HG03469 (cell line): ENCODE measurements around the gene PSORS1C2.

Source experiments
- ATAC-seq: cut with Tn5 transposase; IDR thresholded peaks from one replicate; pipeline ENCODE4 v1.9.1; 2021; ENCODE audit warnings: mild to moderate bottlenecking, moderate library complexity, moderate number of reproducible peaks; ENCODE audit not compliant: unreplicated experiment

Gene PSORS1C2

DNA sequence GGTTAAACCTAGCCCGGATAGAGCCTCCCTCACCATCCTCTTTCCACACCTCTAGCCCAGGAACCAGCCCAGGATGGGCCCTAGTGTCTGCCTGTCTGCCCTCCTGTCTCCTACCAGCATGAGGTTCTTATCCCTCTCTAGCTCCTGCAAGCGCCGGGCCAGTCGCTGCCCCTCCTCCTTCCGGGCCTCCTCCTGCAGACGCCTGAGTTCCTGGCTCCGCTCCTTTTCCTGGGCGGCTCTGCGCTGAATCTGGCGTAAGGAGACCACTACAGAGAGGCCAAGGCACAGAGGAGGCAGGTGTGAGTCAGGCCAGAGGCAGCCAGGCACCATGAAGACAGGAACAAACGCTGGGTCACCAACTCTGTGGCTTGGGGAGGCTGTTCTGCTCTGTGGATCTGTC lies 4.3 kb upstream of the PSORS1C2 start:
- no peak for ATAC-seq

DNA sequence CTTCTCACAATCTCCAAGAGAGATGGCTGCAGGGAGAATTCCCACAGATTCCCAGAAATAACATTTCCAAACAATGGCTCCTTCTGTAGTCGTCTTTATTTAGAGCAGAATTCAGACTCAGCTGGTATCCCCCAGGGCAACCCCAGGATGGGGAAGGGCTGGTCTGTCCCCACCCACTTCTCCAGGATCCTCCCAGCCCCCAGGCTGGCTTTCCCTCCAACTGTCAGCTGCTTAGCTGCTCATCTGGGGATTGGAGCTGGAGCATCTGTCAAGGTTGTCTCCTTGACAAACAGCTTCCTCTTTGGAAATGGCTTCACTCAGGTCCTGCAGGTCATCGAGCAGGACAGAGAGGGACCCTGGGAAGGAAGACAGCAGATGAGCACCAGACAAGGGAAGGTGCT lies 3.5 kb upstream of the PSORS1C2 start:
- no peak for ATAC-seq

DNA sequence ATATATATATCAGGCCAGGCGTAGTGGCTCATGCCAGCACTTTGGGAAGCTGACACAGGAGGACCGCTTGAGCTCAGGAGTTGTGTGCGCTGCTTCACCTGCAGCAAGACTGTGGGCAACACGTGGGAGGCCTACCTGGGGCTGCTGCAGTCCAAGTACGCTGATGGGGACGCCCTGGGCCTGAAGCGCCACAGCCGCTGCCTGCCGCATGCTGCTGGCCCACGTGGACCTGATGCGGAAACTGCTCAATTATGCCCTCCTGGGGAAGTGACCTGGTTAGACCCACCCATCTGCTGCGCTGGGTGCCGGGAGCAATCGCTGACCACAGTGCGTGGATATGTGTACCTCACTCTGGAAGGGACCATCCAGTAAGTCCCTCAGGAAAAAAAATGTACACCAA lies 1.8 kb upstream of the PSORS1C2 start:
- no peak for ATAC-seq

DNA sequence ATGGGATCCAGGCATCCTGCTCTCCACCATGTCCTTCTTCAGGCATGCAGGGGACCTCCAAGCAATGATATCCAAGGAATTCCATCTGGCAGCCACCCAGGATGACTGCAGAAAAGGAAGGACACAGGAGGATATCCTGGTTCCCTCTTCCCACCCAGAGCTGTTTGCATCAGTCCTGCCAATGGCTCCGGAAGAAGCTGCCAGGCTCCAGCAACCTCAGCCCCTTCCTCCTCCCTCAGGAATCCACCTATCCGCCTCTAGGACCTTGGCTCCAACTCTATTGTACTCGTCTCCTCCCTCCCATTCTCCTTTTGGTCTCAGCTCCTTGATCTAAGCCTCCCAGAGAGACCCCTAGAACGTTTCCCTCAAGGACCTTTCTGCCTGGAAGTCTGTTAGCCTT lies 733 bp upstream of the PSORS1C2 start:
- no peak for ATAC-seq

DNA sequence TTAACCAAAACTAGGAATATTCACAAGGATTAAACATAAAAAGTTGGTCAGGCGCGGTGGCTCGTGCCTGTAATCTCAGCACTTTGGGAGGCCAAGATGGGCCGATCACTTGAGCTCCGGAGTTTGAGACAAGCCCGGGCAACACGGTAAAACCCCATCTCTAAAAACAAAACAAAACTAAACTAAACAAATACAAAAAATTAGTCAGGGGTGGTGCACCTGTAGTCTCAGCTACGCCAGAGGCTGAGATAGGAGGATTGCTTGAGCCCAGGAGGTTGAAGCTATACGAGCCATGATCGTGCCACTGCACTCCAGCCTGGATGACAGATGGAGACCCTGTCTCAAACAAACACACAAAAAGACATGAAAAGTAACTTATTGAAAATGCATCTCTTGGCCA lies 3.2 kb downstream of the PSORS1C2 start:
- ATAC-seq = no peak

DNA sequence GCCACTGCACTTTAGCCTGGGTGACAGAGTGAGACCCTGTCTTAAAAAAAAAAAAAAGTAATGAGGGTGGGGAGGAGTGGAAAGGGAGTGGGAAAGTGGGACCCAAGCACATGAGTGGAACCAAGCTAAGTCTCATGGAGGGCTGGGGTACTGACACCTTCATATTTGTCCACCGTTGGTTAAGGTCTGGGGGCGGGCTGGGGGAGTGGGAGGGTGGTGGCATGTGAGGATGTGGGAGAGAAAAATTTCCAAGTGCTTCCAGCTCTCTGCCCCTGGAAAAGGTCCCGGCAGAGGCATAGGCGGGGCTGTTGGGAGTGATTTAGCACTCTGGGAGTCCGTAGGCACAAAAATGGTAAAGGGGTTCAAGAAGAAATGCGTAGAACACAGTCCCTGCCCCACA lies 6.1 kb downstream of the PSORS1C2 start:
- ATAC-seq = no peak

DNA sequence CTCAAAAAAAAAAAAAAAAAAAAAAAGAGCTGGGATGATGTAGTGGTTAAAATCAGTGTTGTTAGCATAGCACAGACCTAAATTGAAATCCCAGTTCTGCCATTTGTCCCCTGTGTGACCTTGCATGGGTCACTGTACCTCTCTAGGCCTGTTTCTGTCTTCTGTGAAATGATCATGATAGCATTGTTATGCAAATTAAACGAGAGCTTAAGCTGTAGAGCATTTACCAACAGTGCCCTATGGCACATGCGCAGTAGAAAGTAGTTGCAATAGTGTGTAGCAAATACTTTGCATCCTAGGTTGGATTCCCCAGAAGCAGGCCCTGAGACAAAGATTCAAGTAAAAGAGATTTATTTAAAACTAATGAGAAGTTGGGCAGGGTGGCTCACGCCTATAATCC lies 7.3 kb downstream of the PSORS1C2 start:
- ATAC-seq = no peak

DNA sequence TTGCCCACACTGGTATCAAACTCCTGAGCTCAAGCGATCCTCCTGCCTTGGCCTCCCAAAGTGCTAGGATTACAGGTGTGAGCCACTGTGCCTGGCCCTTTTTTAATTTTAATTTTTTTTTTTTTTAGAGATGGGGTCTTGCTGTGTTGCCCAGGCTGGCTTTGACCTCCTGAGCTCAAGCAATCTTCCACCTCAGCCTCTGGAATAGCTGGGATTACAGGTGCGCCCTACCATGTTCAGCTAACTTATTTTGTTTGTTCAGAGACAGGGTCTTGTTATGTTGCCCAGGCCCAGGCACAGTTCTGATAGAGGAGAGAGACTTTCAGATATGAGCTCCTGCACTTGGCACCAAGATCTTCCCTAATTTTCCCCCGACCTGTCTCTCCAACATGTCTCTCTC lies 8.1 kb downstream of the PSORS1C2 start:
- ATAC-seq = no peak

DNA sequence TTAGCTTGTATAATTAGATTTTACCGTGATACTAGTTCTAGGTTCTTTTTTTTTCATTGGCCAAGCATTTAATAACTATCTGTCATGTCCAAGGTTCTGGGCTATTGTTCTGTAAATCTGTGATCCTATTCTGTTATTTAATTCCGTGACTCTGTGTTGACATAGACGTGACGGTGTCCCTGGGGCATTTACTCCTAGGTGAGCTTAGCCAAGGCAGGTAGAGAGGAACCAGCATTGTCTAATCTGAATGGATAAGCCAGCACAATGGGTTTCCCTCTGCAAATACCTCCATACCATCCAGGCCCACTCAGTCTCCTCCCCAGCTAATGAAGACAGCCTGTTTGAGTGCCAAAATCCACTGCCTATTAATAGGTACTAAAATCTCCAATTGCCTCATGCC lies 9.7 kb downstream of the PSORS1C2 start:
- ATAC-seq = no peak

DNA sequence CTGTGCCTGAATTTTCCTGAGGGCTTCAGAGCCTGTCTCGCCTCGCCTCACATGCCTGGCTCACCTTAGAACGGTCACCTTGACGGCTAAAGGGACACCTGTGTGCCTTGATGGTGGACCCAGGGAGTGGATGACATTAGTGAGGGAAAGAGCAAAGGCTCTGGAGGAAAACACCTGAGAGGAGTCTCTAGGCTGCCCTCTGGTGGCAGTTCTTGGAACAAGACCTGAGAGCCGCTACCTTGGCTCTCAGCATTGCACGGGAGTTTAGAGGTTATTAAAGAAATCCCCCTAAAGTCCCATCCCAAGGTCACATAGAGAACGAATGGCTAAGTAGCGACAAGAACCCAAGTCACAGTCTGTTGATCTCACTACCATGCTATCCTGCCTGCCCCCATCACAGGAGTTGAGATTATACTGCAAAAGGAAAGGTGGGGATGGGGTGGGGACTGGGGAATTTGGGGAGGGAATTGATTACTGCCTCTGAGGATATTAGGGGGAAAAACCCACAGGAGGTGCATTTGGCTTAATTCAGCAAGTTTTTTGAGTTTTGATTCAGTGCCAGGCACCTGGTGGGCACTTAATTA lies 10.7 kb downstream of the PSORS1C2 start:
- ATAC-seq = no peak

DNA sequence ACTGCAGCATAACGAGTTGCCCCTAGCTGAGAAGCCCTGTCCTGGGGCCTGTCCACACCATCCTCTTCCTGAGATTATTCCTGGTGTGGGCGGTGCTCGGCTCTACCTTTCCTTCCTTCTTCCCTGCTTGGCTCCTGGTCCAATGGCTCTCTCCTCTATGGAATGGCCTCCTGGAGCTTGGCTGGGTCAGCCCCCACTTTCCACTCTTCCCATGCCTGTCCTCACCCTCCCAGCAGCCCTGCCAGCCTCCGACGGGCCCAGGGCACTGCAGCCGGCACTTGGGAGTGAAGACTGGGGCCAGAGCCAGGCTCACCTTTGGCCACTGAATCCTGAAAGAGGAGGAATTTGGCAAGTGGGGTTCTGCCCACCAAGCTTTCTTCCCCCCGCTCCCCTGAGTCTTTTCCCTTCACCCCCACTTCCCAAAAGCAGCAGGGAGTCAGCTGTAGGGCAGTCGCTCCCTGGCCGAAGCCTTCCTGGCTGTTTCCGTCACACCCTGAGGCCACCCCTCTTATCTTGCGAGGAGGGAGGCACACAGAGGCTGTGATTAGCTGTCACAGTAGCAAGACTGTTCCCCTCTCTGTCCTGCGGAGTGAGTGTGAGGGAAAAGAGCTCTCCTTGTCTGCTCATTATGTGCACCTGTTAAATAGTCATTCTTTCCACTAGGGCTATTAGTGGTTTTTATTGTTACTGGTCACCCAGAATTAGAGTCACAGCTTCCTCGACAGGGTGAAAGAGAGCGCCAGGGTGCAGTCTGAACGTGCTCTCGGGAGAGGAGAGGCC lies 12.3 kb downstream of the PSORS1C2 start:
- ATAC-seq = no peak

DNA sequence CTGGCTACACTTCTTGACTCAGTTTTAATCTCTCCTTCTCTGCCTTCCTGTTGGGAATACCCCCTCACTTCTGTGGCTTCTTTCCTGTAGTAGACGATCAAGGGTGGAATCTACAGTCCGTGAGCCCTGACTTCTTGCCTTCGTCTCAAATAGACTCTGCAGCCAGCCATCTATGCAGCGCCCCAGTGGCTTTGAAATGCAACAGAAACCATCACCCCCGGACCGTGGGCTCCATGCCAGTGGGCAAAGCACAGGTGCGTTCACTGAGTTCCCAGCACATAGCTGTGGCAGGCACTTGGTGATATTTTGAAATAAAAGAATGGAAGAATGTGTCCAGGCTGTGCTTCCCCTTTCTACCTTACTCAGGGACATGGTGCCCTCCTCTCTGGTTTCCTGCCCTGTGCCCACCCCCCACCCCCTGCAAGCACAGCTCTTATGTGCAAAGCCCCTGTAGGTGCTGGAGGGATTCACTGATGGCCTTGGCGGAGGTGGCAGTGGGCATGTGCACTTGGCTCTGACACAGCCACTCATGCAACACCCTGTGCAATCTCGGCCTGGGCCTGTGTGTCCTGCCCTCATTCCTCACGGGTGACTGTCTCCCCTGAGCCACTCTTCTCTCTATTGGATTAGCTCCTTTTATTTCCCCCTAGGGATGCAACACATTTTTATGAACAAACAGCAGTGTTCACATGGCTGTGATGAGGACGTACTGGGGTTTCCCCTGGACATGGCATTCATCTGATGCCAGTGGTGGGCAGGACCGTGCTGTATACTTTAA lies 13.1 kb downstream of the PSORS1C2 start:
- no peak for ATAC-seq

DNA sequence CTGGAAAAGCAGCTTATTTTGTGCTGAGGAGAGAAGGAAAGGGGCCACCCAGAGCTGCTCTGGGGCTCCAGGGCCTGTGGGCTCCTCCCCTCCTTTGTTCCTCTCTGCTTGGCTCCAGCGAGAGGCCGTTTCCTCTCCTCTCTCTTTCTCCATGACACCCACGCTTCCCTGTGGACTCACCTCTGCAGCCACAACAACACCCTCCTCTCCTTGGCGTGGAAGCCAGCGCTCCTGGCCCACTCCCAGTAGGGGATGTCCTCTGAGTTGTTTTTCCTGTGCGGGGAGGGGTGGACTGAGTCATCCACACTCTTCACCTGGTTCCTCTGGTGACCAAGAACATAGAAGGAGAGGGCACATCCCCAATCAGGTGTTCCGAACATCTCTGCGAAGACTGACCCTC lies 13.7 kb downstream of the PSORS1C2 start:
- ATAC-seq = no peak

DNA sequence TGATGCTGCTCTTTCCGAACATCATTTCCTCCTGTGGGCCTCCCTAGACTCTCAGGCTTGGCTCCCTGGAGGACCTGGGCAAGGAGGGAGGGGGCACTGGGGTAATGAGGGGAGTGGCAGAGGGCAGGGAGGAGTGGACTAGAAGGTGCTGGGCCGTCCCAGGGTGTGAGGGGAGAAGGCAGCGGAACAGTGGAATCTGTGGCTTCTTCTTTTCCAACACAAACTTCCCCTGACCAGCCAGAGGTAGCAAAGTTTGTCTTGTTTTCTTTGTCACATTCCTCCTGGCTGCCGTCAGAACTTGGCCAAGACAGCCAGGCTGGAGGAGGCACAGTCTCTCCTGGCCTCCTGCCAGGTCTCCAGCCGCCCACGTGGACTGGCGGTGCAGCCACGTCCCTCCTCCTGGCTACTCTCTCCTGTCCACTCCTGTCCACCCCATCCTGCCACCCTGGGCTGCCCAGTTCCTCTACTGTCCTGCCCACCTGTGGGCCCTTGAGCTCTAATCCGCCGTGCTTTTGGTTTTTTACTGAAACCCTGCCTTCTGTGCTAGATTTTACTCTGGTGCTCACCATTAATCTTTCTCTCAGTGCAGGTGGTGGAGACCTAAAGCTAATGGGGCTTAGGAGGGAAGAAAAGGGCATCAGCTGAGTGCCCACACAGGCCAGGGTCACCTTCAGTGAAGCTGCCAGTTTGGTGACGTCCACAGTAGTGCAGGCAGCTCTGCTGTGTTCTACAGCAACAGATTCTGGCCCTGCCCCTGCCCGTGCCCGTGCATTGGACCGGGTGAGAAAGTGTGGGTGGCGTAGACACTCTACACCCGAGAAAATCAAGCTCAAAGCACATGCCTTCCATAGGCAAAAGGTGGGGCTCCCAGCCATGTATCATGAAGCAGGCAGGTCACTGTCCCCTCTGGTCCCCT lies 15.8 kb downstream of the PSORS1C2 start:
- no peak for ATAC-seq

DNA sequence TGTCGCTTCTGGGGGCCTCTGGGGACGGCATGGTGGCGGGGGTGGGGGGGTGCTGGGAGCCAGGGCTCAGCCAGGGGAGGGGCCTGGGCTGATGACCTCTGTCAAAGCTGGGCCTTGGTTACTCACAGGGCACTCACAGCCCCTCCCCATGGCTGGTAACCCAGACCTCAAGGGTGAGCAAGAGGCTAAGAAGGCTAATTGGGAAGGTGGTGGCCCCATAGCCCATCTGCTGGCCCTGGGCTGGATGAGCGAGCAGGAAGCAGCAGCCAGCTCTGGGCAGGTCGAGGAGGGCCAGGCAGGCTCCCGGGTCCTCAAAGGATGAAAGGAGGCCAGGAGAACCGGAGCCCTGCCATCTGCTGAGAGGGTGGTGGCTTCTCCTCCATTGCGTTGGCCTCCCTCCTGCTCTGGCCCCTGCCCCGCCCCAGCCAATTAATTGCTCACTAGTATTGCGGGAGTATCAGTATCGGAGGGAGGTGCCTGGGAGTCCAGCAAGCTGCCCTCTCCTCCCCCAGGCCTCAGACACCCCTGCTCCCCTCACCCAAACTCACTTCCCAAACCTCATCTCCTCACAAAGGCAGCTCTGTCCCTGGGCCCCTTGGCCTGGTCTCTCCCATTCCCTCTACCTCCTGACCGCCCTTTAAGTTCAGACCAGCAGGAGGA lies 17.6 kb downstream of the PSORS1C2 start:
- no peak for ATAC-seq

DNA sequence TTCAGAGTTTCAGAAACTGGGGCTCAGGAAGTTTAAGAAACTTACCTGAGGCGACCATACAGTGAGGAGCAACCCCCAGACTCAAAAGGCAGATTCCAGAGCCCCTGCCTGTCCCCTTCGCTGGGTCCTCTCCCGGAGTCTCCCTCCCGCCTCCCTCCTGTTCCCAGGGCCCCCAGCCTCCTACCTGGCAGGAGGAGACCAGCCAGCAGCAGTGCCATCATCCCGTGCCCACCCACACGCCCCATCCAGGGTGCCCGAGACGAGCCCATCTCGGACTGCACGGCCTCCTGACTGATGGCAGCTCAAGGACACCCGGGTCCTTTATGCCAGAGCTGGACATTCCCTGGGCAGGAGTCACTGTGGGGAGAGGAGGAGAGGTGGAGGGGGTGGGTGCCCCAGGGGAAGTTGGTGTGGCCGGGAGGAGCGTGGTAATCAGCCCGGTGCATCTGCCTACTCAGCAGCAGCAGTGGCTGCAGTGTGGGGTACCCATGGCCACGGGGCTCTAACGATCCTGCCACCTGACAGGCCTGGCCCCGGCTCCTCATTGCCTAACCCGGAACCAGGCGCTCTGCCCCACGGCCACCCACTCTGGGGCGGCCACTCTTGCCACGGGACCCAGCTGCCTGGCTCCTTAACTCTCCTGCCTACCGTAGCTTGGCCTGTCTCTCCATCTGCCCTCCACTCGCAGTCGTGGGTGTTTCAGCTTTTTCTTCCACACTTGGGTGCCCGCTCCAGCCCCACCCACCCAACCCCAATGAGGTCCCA lies 18.5 kb downstream of the PSORS1C2 start, which contains the start of gene CDSN:
TSS of gene CDSN (minus strand) at position 296 of the 765 bp plus-strand sequence. CDS start at position 269, 27 bp downstream.
- ATAC-seq = no peak

DNA sequence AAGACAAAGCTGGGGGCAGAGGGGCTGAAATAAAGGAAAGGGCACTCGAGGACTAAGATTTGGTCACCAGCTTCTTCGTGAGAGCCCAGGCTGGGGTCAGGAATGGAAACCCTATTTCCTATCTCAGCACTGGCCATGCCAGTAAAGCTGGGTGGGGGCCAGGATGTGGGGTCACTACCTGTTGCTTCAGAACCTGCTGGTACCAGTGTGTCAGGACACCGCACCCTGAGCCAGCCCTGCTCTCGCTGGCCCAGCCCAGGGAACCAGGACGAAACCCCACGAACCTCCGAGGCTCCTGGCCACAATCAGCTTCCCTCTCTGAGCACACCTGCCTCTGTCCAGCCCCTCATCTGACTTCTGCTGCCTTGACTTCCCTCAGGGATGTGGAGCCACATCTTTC lies 20.7 kb downstream of the PSORS1C2 start:
- ATAC-seq = no peak

DNA sequence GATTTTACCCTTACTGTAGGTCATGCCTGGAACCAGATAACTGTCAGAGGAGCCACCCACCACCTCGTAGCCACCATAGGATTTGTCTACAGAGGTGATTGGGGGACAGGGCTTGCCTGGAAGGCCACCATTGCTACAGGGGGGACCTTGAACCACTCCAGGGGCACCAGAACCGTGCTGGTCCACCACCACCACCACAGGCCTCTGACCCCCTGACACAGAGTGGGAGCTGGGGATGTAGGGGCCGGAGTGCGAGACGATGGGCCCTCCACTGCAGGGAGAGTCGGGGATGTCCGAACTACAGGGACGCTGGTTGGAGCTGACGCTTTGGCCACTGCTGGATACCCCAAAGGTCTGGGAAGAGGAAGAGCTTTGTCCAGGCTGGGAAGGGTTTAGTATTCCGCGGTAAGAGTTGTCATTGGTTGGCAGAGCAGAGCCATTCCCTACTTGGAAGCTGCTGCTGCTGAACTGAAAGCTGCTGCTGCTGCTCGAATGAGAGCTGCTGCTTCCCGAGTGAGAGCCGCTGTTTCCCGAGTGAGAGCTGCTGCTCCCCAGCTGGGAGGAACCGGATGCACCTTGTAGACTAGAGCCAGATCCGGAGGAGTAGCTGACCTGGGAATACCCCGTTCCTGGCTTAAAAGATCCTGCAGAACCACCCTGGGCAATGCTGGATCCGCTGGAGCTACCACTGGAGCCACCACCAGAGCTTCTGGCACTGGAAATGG lies 22.0 kb downstream of the PSORS1C2 start:
- no peak for ATAC-seq
